NCI-H82 treated with DMSO at 0.1 percent for 48 hours (cell line): ENCODE results near the gene TICAM1.
"Not testable (repeated sequence)": the region's sequence is repeated elsewhere in the genome, so short reads cannot be mapped to it uniquely, and the experiment has no call there.

Source experiments
- DNase-seq: peaks from one replicate; lab custom pipeline; 2025; ENCODE audit not compliant: unreplicated experiment; lab: John Stamatoyannopoulos, UW

TICAM1 gene

GRCh38 chr19:4831304-4831978 is at the start of gene TICAM1:
TSS of gene TICAM1 (minus strand) at chr19:4831712. CDS start at chr19:4818377, 13,335 bp downstream.
- no peak for DNase-seq

DNA sequence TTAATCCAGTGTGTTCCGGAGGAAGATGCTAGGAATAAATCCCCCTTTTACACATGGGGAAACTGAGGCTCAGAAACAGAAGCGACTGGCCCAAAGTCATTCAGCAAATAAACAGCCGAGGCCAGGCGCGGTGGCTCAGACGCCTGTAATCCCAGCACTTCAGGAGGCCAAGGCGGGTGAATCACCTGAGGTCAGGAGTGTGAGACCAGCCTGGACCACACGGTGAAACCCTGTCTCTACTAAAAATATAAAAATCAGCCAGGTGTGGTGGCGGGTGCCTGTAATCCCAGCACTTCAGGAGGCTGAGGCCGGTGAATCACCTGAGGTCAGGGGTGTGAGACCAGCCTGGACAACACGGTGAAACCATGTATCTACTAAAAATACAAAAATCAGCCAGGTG is 47.5 kb upstream of the TICAM1 start:
- DNase-seq, result no peak

GRCh38 chr19:4878491-4878968 is 47.0 kb upstream of the TICAM1 start:
- no peak for DNase-seq

GRCh38 chr19:4877753-4878490 is 46.4 kb upstream of the TICAM1 start:
- DNase-seq, result no peak

GRCh38 chr19:4873930-4874329 is 42.4 kb upstream of the TICAM1 start:
- DNase-seq, result no peak

DNA sequence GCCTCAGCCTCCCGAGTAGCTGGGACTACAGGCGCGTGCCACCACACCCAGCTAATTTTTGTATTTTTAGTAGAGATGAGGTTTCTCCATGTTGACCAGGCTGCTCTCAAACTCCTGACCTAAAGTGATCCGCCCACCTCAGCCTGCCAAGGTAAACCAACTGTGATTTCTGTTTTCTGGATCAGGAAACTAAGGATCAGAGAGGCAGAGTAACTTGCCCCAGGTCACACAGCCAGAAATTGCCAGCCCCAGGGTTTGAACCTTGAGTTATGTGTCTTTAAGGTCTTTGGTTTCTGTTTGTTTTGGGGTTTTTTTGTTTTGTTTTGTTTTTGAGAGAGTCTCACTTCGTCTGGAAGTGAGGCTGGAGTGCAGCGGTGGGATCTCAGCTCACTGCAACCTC is 40.2 kb upstream of the TICAM1 start:
- no peak for DNase-seq

DNA sequence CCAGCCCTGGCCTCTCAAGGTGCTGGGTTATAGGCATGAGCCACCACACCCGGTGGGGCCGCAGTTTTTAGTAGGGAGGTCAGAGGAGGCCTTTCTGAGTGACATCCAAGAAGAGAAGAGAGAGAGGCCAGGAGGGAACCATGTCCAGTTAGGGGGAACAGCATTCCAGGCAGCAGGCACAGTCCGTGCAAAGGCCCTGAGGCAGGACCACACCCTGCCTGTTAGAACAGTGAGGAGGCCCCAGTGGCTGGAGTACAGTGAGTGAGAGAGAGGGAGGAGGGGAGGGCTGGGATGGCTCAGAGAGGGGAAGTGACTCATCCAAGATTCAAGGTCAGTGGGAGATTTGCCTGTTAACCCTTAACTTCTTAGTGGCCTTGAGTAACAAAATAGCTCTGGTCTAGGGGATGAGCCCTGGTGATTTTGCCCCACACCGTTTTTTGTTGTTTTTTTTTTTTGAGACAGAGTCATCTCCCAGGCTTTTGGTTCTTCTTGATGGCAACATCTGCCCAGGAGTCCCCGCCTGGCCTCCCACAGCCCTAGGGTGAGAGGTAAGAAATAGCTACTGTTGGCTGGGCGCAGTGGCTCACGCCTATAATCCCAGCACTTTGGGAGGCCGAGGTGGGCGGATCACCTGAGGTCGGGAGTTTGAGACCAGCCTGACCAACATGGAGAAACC is 38.7 kb upstream of the TICAM1 start:
- no peak for DNase-seq

DNA sequence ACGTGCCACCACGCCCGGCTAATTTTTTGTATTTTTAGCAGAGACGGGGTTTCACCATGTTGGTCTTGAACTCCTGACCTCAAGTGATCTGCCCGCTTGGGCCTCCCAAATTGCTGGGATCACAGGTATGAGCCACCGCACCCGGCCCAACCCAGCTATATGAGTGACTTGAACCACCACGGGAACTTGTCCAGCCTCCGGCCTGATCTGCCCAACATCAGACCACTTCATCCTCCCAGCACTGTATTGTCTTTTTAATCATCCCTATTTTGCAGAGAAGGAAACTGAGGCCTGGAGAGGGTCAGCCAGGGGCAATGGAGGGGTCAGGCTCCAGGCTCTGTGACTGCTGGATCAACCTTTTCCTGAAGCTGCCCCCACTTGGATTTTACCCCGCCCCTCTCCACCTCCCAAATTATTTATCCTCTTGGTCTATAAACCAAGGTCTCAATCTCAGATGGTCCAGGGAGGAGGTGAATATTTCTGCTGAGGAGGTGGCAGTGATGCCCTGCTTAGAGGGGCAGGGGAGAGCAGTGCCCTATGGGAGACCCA is 36.8 kb upstream of the TICAM1 start:
- no peak for DNase-seq

DNA sequence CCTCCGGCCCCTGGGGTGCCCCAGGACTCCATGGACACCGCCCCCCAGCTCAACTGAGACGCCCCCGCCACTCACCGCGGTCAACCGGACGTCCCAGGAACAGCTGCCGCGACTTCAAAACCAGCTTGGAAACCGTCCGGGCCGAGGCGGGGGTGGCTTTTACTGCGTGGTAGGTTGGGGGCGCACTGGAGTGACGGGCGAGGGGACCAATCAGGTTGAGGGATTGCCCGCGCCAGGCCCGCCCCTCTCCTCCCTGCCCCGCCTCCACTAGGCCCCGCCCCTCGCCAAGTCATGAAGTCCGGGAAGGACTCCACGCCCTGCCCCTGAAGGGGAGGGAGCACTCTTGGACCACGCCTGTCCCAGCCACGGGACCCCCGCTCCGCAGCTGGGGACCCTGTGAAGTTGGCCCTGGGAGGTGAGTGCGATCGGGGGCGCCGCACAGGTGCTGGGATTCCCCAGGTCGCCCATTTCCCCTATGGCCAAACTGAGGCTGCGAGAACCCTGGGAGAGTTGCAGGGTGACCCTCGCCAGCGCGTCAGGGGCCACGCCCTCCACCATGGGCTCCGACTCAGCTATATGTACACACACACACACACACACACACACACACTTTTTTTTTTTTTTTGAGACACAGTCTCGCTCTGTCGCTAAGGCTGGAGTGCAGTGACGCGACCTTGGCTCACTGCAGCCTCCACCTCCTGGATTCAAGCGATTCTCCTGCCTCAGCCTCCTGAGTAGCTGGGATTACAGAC is 36.2 kb upstream of the TICAM1 start, which contains the start of gene PLIN3:
TSS of gene PLIN3 (minus strand) at position 134 of the 752 bp plus-strand sequence. CDS start 6,273 bp downstream, outside the sequence.
- DNase-seq, result peak; percentile 27

GRCh38 chr19:4866595-4867424 is 35.3 kb upstream of the TICAM1 start:
- no peak for DNase-seq

DNA sequence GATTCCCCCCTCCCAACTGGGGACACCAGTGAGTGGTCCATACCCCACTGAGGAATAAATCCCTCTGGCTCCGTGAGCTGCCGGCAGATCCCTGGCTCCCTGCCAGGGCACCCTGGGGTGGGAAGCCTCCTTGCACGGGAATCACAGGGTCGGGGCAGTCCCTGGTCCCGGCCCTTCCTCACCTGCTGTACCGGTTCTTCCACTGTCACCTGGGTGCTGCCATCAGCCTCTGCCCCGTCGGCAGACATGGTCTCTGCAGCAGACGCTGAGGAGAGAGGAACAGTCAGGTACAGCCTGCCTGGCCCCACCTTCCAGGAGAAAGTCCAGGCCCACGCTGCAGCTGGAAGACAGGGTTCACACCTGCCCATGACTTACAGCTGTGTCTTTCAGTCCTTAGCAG is 29.6 kb upstream of the TICAM1 start:
- no peak for DNase-seq

DNA sequence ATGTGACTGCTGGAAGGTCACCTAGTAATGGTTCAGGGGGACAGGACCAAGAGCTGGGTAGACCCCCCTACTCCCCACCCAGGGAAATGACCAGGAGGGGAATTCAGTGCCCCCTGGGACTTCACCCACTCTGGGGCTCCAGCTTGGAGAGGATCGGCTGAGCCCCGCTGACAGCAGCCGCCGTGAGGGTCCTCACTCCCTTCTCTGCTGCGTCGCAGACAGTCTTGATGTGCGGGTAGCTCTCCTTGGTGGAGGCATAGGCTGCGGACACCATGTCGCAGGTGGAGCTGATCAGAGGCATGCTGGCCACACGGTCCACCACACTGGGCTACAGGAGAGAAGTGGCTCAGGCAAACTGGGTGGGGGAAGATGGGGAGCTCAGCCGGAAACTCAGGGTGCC is 28.2 kb upstream of the TICAM1 start:
- DNase-seq, result no peak

GRCh38 chr19:4856468-4856867 is 25.0 kb upstream of the TICAM1 start:
- not testable (repeated sequence) for DNase-seq

DNA sequence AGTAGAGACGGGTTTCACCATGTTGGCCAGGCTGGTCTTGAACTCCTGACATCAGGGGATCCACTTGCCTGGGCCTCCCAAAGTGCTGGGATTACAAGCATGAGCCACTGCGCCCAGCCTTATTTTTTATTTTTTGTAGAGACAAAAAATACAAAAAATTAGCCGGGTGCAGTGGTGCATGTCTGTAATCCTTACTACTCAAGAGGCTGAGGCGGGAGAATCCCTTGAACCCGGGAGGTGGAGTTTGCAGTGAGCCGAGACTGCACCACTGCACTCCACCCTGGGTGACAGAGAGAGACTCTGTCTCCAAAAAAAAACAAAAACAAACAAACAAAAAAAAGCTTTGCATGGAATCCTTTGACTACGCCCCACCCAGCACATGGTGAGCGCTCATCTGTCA is 22.0 kb upstream of the TICAM1 start:
- not testable (repeated sequence) for DNase-seq

- no peak for DNase-seq
Observed at GRCh38 chr19:4852484-4852883, 21.0 kb upstream of the TICAM1 start.

DNA sequence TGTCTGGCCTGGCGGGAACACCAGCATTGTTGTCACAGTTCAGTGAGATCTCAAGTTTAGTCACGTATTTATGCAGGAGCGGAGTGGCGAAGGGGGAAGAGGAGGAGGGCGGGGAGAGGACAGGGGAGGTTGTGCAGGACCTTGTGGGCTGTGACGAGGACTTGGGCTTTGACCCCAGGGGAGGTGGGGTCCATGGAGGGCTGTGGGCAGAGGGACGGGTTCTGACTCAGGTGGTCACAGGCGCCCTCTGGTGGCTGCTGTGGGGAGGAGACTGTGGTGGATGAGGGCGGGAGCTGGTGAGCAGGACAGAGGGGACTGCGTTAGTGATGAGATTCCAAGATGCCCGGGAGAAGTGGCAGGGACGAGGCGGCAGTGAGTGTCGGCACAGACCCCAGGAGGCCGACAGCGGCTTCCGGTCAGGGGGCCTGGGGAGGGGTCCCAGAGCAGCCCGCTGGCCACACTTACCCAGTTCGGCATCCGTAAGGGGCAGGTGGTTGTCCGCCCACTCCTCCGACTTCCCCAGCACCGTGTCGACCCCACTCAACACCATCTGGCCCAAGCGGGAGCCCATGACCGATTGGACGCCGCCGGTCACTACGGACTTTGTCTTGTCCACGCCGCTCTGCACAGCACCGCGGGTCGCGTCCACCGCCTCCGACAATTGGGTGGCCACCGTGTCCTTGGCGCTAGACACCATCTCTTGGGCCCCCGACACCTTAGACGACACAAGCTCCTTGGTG is 20.2 kb upstream of the TICAM1 start:
- peak; percentile 24 for DNase-seq

DNA sequence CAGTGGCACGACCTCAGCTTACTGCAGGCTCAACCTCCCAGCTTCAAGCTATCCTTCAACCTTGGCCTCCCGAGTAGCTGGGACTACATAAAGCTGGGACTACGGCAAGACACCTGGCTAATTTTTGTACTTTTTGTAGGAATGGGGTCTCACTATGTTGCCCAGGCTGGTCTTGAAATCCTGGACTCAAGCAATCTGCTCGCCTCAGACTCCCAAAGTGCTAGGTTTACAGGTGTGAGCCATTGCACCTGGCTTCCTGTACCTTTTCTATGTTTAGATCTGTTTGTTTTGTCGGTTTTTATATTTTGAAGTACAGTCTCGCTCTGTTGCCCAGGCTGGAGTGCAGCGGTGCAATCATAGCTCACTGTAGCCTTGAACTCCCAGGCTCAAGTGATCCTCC is 17.5 kb upstream of the TICAM1 start:
- DNase-seq, result no peak

GRCh38 chr19:4847190-4847973 is 15.9 kb upstream of the TICAM1 start:
- no peak for DNase-seq
